Right cardiac atrium (tissue), 5 donors: Measurements from ENCODE around the gene CCR9. TPM values are rescaled to one million over a fixed set of nuclear protein-coding genes. Genes with fewer than 3 reads are reported as not detected.

ENCODE experiments used
- ATAC-seq, 2 donors: fragments of 200-7000 bp; cut with Tn5 transposase; one replicate each; pipeline versions ENCODE4 v1.8.0 to v1.9.1; 2020; ENCODE audit warnings: moderate library complexity in 2 of 2, mild to moderate bottlenecking in 1 of 2
- DNase-seq, 3 donors: peaks; one replicate each; pipeline ENCODE4 v3.0.0-alpha.2; 2020
- H3K27ac ChIP-seq: one replicate; pipeline ENCODE4 v1.5.1; 2013; ENCODE audit warnings: mild to moderate bottlenecking, low read length, control low read depth, moderate library complexity
- H3K27me3 ChIP-seq: one replicate; pipeline ENCODE4 v1.6.1; 2013; ENCODE audit not compliant: control insufficient read depth, insufficient read depth
- H3K4me1 ChIP-seq: one replicate; pipeline ENCODE4 v1.6.1; 2013; ENCODE audit warnings: low read length; ENCODE audit not compliant: control insufficient read depth, insufficient read depth
- H3K4me3 ChIP-seq: one replicate; pipeline ENCODE4 v1.5.1; 2013; ENCODE audit warnings: low read length, control low read depth
- H3K9me3 ChIP-seq: one replicate; pipeline ENCODE4 v1.6.1; 2013; ENCODE audit warnings: low read length; ENCODE audit not compliant: control insufficient read depth
- WGBS: extraction: QIAGEN DNeasy Blood & Tissue Kit; methylation state at CpG from one replicate; pipeline ENCODE4 v1.1.7; 2013; 5-methylcytosine and 5-hydroxymethylcytosine counted together
- intact Hi-C, 4 donors: fragments of 100-400 bp; cut with DNase I; formaldehyde crosslinking; loops; one replicate each; pipeline versions ENCODE4 v1.11.0 to v1.14.0; 2022 to 2023
- polyA plus RNA-seq: library from polyadenylated mRNA; stranded (reverse); fragments of 200-250 nt; gene quantifications from one replicate; pipeline ENCODE4 v1.2.3, GENCODE V29; 2013
- total RNA-seq, 4 donors: library from RNA; stranded (reverse); fragmentation: NEBNext Ultra II Directional; extraction: Animal tissue kit (Norgen Biotek cat#: 25700); gene quantifications; one replicate each; pipeline ENCODE4 v1.2.1, GENCODE V29; 2021
- donor health status: healthy with polysubstance abuse.
- donor health status: DM: no; HTN: yes; CAD: no.
- donor health status: DM: no; HTN: no; CAD: no.
- donor health status: DM: no; HTN: yes; CAD: no; lungs with severe emphysema.
- donor health status: DM: yes; HTN: yes; CAD: no.

CCR9 gene
- total and polyA plus RNA-seq, 5 donors = not detected

GRCh38 chr3:45948311-45948781 is 62.0 kb downstream of the CCR9 start:
- 70% methylated on average over 6 of the region's 6 CpGs for WGBS
- Histone ChIP-seq H3K4me1 (no peaks in the 10 kb centered on the region), H3K4me3 (no peak overlapping the region), H3K27me3 (no peaks in the 10 kb centered on the region), H3K27ac (no peak overlapping the region), H3K9me3 (no peaks in the 10 kb centered on the region)
- intact Hi-C loops = no loop called here
- DNase-seq (no peak), ATAC-seq (no peak)

DNA sequence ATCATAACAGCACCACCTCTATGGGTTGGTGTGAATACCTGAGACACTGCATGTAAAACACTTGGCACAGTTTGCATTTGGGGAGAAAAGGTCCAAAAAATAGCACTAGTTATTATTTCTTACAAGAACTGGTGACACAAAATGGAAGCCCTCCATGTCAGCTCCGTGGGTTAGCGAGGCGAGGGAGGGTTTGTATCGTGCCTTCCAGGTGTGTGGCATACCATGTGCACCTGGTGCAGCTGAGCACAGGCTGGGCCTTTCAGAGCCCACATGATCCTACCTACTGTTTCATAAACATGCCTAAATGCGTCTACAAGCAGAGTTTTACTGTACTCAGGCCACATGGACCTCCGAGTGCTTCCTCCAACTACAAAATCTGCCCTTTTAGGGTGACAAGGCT is 62.5 kb downstream of the CCR9 start:
- DNase-seq (no peak), ATAC-seq (no peak)
- Histone ChIP-seq H3K27me3 (no peaks in the 10 kb centered on the region), H3K4me3 (no peak overlapping the region), H3K4me1 (no peaks in the 10 kb centered on the region), H3K27ac (no peak overlapping the region), H3K9me3 (no peaks in the 10 kb centered on the region)
- intact Hi-C loops = no loop called here
- 96% methylated on average over 6 of the region's 6 CpGs for WGBS

DNA sequence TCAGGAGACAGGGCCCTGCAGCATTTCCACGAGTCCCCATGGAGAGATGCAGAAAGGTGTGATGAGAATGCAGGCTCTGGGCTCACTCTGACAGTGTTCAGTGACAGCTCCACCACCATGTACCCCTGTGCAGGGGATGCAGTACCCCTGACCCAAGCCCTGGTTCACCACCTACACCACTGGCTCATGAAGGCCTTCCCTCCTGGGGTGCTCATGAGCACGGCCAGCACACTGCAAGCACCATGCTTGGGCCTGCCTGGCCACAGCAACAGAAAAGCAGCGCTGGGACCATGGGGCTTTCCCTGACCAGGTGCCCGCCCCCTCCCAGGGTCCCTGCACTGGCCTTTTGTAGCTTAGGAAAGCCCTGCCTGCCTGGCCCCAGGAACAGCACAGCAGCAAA is 63.1 kb downstream of the CCR9 start:
- H3K4me3 ChIP-seq = no peak overlapping the region
- no peaks in the 10 kb centered on the region for H3K9me3 ChIP-seq
- intact Hi-C loops = no loop called here
- no peak for ATAC-seq
- DNase-seq = no peak
- no peaks in the 10 kb centered on the region for H3K27me3 ChIP-seq
- no peak overlapping the region for H3K27ac ChIP-seq
- H3K4me1 ChIP-seq = no peaks in the 10 kb centered on the region
- WGBS = 94% methylated on average over 4 of the region's 4 CpGs

DNA sequence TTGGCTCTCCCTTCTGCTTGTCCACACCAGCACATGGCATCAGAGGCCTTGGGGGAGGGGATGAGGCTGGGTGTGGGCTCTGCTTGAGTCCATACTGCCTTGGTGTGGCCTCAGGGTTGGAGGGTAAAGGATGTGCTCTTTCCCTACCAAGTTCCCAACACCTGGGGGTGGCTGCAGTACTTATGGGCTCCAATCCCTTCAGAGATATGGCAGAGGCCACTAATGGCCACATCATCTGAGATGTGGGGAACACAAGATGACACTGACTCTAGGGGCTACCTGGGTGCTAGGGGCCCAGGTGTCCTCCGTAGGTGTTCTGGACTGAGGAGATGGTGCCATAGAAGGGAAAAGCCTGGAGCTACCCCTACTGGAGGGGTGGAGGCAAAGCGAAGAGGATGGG is 63.8 kb downstream of the CCR9 start:
- Histone ChIP-seq H3K4me3 (no peak overlapping the region), H3K4me1 (no peaks in the 10 kb centered on the region), H3K27ac (no peak overlapping the region), H3K9me3 (no peaks in the 10 kb centered on the region), H3K27me3 (no peaks in the 10 kb centered on the region)
- DNase-seq (no peak), ATAC-seq (no peak)
- intact Hi-C loops = no loop called here
- 97% methylated on average over 2 of the region's 2 CpGs for WGBS

- H3K27me3 ChIP-seq = no peaks in the 10 kb centered on the region
- intact Hi-C loops = no loop called here
- H3K27ac ChIP-seq = no peak overlapping the region
- ATAC-seq (peak; percentile 6 to 16), DNase-seq (no peak)
- no peaks in the 10 kb centered on the region for H3K4me1 ChIP-seq
- 93% methylated on average over 6 of the region's 6 CpGs for WGBS
- no peaks in the 10 kb centered on the region for H3K9me3 ChIP-seq
- H3K4me3 ChIP-seq = no peak overlapping the region
Measured at GRCh38 chr3:45950686-45951600, 64.6 kb downstream of the CCR9 start.

DNA sequence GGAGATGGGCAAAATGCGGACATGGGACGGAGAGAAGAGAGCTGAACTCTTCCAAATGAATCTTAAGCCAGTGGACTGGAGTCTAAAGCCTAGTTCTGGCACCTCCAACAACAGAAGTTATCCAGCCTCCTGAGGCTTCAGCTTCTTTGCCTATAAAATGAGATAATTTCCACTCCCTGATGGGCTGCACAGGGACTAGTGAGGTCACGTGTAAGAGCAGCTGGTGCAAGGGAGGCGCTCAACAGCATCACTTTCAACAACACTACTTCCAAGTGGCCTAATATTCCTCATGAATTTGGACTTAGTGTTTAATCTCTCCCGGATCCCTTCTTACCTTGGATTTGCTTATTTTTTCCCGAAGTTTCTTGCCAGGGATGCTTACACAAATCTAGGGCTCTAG is 65.6 kb downstream of the CCR9 start:
- no peak for DNase-seq
- no peak overlapping the region for H3K27ac ChIP-seq
- H3K4me3 ChIP-seq = no peak overlapping the region
- no peak for ATAC-seq
- H3K27me3 ChIP-seq = no peaks in the 10 kb centered on the region
- 84% methylated on average over 6 of the region's 6 CpGs for WGBS
- no peaks in the 10 kb centered on the region for H3K9me3 ChIP-seq
- intact Hi-C loops = no loop called here
- H3K4me1 ChIP-seq = no peaks in the 10 kb centered on the region

DNA sequence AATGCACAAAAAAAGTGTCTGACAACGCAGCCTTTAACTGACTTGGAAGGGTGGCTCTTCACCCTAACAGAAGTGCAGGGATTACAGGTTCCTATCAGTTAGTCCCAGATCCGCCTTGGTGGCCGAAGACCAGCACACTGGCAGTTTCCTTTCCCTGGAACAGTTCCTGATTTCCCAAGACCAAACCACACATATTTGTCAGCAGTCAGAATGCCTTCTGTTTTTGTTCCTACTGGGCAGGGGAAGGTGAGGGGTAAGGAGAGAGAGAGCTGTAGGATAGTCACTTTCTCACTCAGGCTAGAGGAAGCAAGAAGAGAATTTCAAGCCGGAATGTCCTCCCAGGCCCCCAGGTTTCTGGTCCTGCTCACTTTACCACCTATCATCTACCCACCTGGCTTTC is 66.1 kb downstream of the CCR9 start:
- Histone ChIP-seq H3K27me3 (no peaks in the 10 kb centered on the region), H3K9me3 (no peaks in the 10 kb centered on the region), H3K27ac (no peak overlapping the region), H3K4me1 (no peaks in the 10 kb centered on the region), H3K4me3 (no peak overlapping the region)
- ATAC-seq (no peak), DNase-seq (no peak)
- intact Hi-C loops = no loop called here
- WGBS = 61% methylated on average over 4 of the region's 4 CpGs

Other genes with a start within 250 kb of the CCR9 start
- gene SACM1L, start 197.1 kb upstream of the CCR9 start, total RNA-seq = 10 to 100 TPM; 26.9 to 32.0 (median 29.5) TPM
- 17.0 TPM for gene SACM1L, start 197.1 kb upstream of the CCR9 start, polyA plus RNA-seq
- not detected for gene SLC6A20, start 90.0 kb upstream of the CCR9 start, total RNA-seq
- not detected for gene SLC6A20, start 90.0 kb upstream of the CCR9 start, polyA plus RNA-seq
- 10 to 100 TPM; 10.1 to 13.4 (median 11.8) TPM for gene LZTFL1, start 44.4 kb upstream of the CCR9 start, total RNA-seq
- gene LZTFL1, start 44.4 kb upstream of the CCR9 start, polyA plus RNA-seq = 5.0 TPM
- under 1 TPM in 3 of 4 donors, not detected in 1; 0.33 to 0.53 (median 0.46) TPM for gene CXCR6, start 56.9 kb downstream of the CCR9 start, total RNA-seq
- 0.18 TPM for gene CXCR6, start 56.9 kb downstream of the CCR9 start, polyA plus RNA-seq
- gene FYCO1, start 109.3 kb downstream of the CCR9 start, total RNA-seq = 100 to 1,000 TPM in 2 of 4 donors, 10 to 100 TPM in 2; 75.8 to 114 (median 97.0) TPM
- gene FYCO1, start 109.3 kb downstream of the CCR9 start, polyA plus RNA-seq = 62.7 TPM
- under 1 TPM in 1 of 4 donors, not detected in 3; 0.06 TPM for gene XCR1, start 140.9 kb downstream of the CCR9 start, total RNA-seq
- gene XCR1, start 140.9 kb downstream of the CCR9 start, polyA plus RNA-seq = not detected